H9 (cell line): ENCODE measurements around the gene SFI1. TPM values are rescaled to one million over a fixed set of nuclear protein-coding genes. Genes with fewer than 3 reads are reported as not detected.

ENCODE experiments used
- DNase-seq: peaks from one replicate; pipeline ENCODE4 v3.0.0-alpha.2; 2017
- H2AFZ ChIP-seq: one replicate; pipeline ENCODE4 v1.6.1; 2013; ENCODE audit warnings: mild to moderate bottlenecking, low read length, control low read depth, moderate library complexity
- H2AK5ac ChIP-seq: 2 replicates; pipeline ENCODE4 v1.6.1; 2013; ENCODE audit warnings: low read length, control low read depth, mixed read lengths; ENCODE audit not compliant: insufficient read length
- H2BK120ac ChIP-seq: one replicate; pipeline ENCODE4 v1.6.1; 2013; ENCODE audit warnings: low read depth, mild to moderate bottlenecking, low read length, control low read depth, inconsistent platforms; ENCODE audit not compliant: poor library complexity, severe bottlenecking
- H2BK12ac ChIP-seq: 2 replicates; pipeline ENCODE4 v1.6.1; 2013; ENCODE audit warnings: low read length, control low read depth, mixed read lengths, low read depth; ENCODE audit not compliant: insufficient read length
- H2BK15ac ChIP-seq: 2 replicates; pipeline ENCODE4 v1.6.1; 2013; ENCODE audit warnings: low read depth, low read length, control low read depth
- H2BK20ac ChIP-seq: one replicate; pipeline ENCODE4 v1.6.1; 2013; ENCODE audit warnings: low read depth, mild to moderate bottlenecking, low read length, control low read depth, inconsistent platforms; ENCODE audit not compliant: poor library complexity, severe bottlenecking
- H2BK5ac ChIP-seq: 2 replicates; pipeline ENCODE4 v1.6.1; 2013; ENCODE audit warnings: low read length, control low read depth, mixed read lengths; ENCODE audit not compliant: insufficient read length
- H3K14ac ChIP-seq: 2 replicates; pipeline ENCODE4 v1.6.1; 2013; ENCODE audit warnings: low read length, control low read depth; ENCODE audit not compliant: insufficient read depth
- H3K18ac ChIP-seq: 2 replicates; pipeline ENCODE4 v1.6.1; 2013; ENCODE audit warnings: low read depth, mild to moderate bottlenecking, mixed read lengths, low read length, control low read depth; ENCODE audit not compliant: insufficient read length
- H3K23ac ChIP-seq: 2 replicates; pipeline ENCODE4 v1.6.1; 2013; ENCODE audit warnings: low read length, control low read depth, mixed read lengths, low read depth; ENCODE audit not compliant: insufficient read length
- H3K23me2 ChIP-seq: 2 replicates; pipeline ENCODE4 v1.6.1; 2013; ENCODE audit warnings: low read depth, mild to moderate bottlenecking, mixed read lengths, low read length, control low read depth; ENCODE audit not compliant: insufficient read length, poor library complexity, severe bottlenecking
- H3K27ac ChIP-seq: 2 replicates; pipeline ENCODE4 v1.5.1; 2013; ENCODE audit warnings: low read length, control low read depth, mixed read lengths, low read depth; ENCODE audit not compliant: insufficient read length
- H3K27me3 ChIP-seq: 2 replicates; pipeline ENCODE4 v1.6.1; 2013; ENCODE audit warnings: low read length, control low read depth, inconsistent platforms; ENCODE audit not compliant: insufficient read depth
- H3K4ac ChIP-seq: 2 replicates; pipeline ENCODE4 v1.6.1; 2013; ENCODE audit warnings: low read depth, mild to moderate bottlenecking, control low read depth, inconsistent platforms, low read length, moderate library complexity
- H3K4me1 ChIP-seq: 2 replicates; pipeline ENCODE4 v1.6.1; 2013; ENCODE audit warnings: low read length, control low read depth, inconsistent platforms; ENCODE audit not compliant: insufficient read depth
- H3K4me2 ChIP-seq: 2 replicates; pipeline ENCODE4 v1.6.1; 2013; ENCODE audit warnings: low read length, control low read depth, mixed read lengths; ENCODE audit not compliant: insufficient read length, insufficient read depth
- H3K56ac ChIP-seq: 2 replicates; pipeline ENCODE4 v1.6.1; 2013; ENCODE audit warnings: low read depth, mild to moderate bottlenecking, mixed read lengths, low read length, control low read depth; ENCODE audit not compliant: insufficient read length
- H3K79me1 ChIP-seq: 2 replicates; pipeline ENCODE4 v1.6.1; 2013; ENCODE audit warnings: low read depth, mild to moderate bottlenecking, moderate library complexity, low read length, control low read depth, inconsistent platforms; ENCODE audit not compliant: insufficient read depth, poor library complexity, severe bottlenecking
- H3K79me2 ChIP-seq: 2 replicates; pipeline ENCODE4 v1.6.1; 2013; ENCODE audit warnings: low read length, control low read depth, inconsistent platforms; ENCODE audit not compliant: insufficient read depth
- H3K9ac ChIP-seq: 2 replicates; pipeline ENCODE4 v1.6.1; 2013; ENCODE audit warnings: low read length, control low read depth, mixed read lengths; ENCODE audit not compliant: insufficient read length; ENCODE audit errors: extremely low read depth
- H3K9me3 ChIP-seq: one replicate; pipeline ENCODE4 v1.6.1; 2013; ENCODE audit warnings: low read depth, low read length, inconsistent platforms; ENCODE audit not compliant: control insufficient read depth
- H3T11ph ChIP-seq: one replicate; pipeline ENCODE4 v1.6.1; 2013; ENCODE audit warnings: mild to moderate bottlenecking, low read length, control low read depth, inconsistent platforms
- H4K20me1 ChIP-seq: one replicate; pipeline ENCODE4 v1.6.1; 2013; ENCODE audit not compliant: control insufficient read depth, insufficient read length, insufficient read depth
- H4K5ac ChIP-seq: 2 replicates; pipeline ENCODE4 v1.6.1; 2013; ENCODE audit warnings: low read depth, mild to moderate bottlenecking, mixed read lengths, low read length, control low read depth; ENCODE audit not compliant: insufficient read length
- H4K8ac ChIP-seq: replicated peaks from 2 replicates; pipeline ENCODE4 v1.6.1; 2013; ENCODE audit warnings: low read length, control low read depth, mixed read lengths, low read depth; ENCODE audit not compliant: insufficient read length
- H4K91ac ChIP-seq: 2 replicates; pipeline ENCODE4 v1.6.1; 2013; ENCODE audit warnings: low read depth, mild to moderate bottlenecking, moderate library complexity, mixed read lengths, low read length, control low read depth; ENCODE audit not compliant: insufficient read length
- H3K27ac Mint-ChIP-seq, 3 experiments: 2 replicates in 2 of 3; 3 replicates in 1 of 3; pipeline ENCODE4 v1.8.0; 2020 to 2021; ENCODE audit warnings: mixed read lengths in 3 of 3, mild to moderate bottlenecking in 1 of 3, moderate library complexity in 1 of 3
- H3K27me3 Mint-ChIP-seq: 2 replicates; pipeline ENCODE4 v1.8.0; 2021; ENCODE audit warnings: low read depth, mild to moderate bottlenecking, moderate library complexity, mixed read lengths
- H3K36me3 Mint-ChIP-seq, 3 experiments: 2 replicates in 2 of 3; 3 replicates in 1 of 3; pipeline ENCODE4 v1.8.0; 2020 to 2021; ENCODE audit warnings: low read depth in 3 of 3, mixed read lengths in 3 of 3; ENCODE audit not compliant: insufficient read depth in 1 of 3
- H3K4me1 Mint-ChIP-seq, 2 experiments: 2 replicates each; pipeline ENCODE4 v1.8.0; 2020; ENCODE audit warnings: mixed read lengths in 2 of 2
- H3K4me3 Mint-ChIP-seq, 2 experiments: 2 replicates in 1 of 2; 3 replicates in 1 of 2; pipeline ENCODE4 v1.8.0; 2020 to 2021; ENCODE audit warnings: mild to moderate bottlenecking in 2 of 2, mixed read lengths in 2 of 2, moderate library complexity in 1 of 2
- H3K9me3 Mint-ChIP-seq, 2 experiments: 2 replicates in 1 of 2; 3 replicates in 1 of 2; pipeline ENCODE4 v1.8.0; 2020; ENCODE audit warnings: mild to moderate bottlenecking in 2 of 2, mixed read lengths in 2 of 2, moderate library complexity in 1 of 2
- CTCF ChIP-seq: fragments of 200-600 bp; sonication (generic); conservative IDR thresholded peaks from 3 replicates; pipeline ENCODE4 v1.8.0; 2021; ENCODE audit warnings: antibody characterized with exemption, mild to moderate bottlenecking
- WGBS: extraction: QIAGEN DNeasy Blood & Tissue Kit; methylation state at CpG from one replicate; pipeline ENCODE4 v1.1.7; 2013; ENCODE audit warnings: missing lambda C conversion rate, low lambda C conversion rate, mixed read lengths; ENCODE audit not compliant: insufficient read length; ENCODE audit errors: extremely low coverage; 5-methylcytosine and 5-hydroxymethylcytosine counted together
- total RNA-seq: library from RNA; stranded (reverse); gene quantifications from 2 replicates; pipeline ENCODE4 v1.2.1, GENCODE V29; 2021

Gene SFI1
- total RNA-seq, 1 experiment from 2014 or later: 26.4 TPM

- Histone ChIP-seq H4K8ac (no peak overlapping the region), H3K56ac (no peak overlapping the region), H3K14ac (no peak overlapping the region), H2BK120ac (no peak overlapping the region), H3K23ac (no peak overlapping the region), H2BK5ac (no peak overlapping the region), H2BK15ac (no peak overlapping the region), H3K4me1 (no peaks in the 10 kb centered on the region), H3K18ac (no peak overlapping the region), H4K5ac (no peak overlapping the region), H3K23me2 (no peaks in the 10 kb centered on the region), H3K79me2 (no peaks in the 10 kb centered on the region), H3T11ph (no peak overlapping the region), H2AK5ac (no peak overlapping the region), H2BK12ac (no peak overlapping the region), H3K4ac (no peak overlapping the region), H3K79me1 (no peaks in the 10 kb centered on the region), H3K27ac (no peak overlapping the region), H4K20me1 (no peaks in the 10 kb centered on the region), H3K9ac (no peak overlapping the region), H2AFZ (no peak overlapping the region), H3K27me3 (no peaks in the 10 kb centered on the region), H3K4me2 (no peak overlapping the region), H4K91ac (no peak overlapping the region), H2BK20ac (no peak overlapping the region), H3K9me3 (no peaks in the 10 kb centered on the region)
- no CpG with 5 or more reads among the region's 17 CpGs for WGBS
- Mint-ChIP-seq H3K27ac (no peak overlapping the region), H3K36me3 (peaks cover 4 to 35% (median 34%) of the 10 kb centered on the region in 3 experiments; a peak in 6 of 7 replicates), H3K4me3 (no peak overlapping the region), H3K4me1 (peaks cover 0 to 3% of the 10 kb centered on the region in 2 experiments; a peak in 2 of 4 replicates), H3K27me3 (peaks cover 1% of the 10 kb centered on the region; the same call in 1 of the 2 replicates), H3K9me3 (no peaks in the 10 kb centered on the region; a peak in 1 of 5 replicates)
- TF ChIP-seq CTCF: no peak
- no peak for DNase-seq
These were observed 121.7 kb downstream of the SFI1 start for GRCh38 chr22:31618057-31618456.
